ENCODE data around the gene ACAN.

The ACAN gene

GRCh38 chr15:88797663-88798339 lies 5.4 kb upstream of the ACAN start:
- H3K4me3 ChIP-seq (replicated peaks in 1 of 2; ENCODE audit: low read depth in 2 of 2, low read length in 2 of 2) = no peak overlapping the region
- TF ChIP-seq CTCF (IDR thresholded peaks at IDR 0.05; ENCODE audit: low read depth, low read length) = no peak

GRCh38 chr15:88799341-88799740 lies 3.9 kb upstream of the ACAN start:
- DNase-seq (ENCODE audit: low read depth in 2 of 2) = no peak
- no peak overlapping the region for H3K4me3 ChIP-seq (replicated peaks in 1 of 2; ENCODE audit: low read depth in 2 of 2, low read length in 2 of 2)
- no peak for TF ChIP-seq CTCF (IDR thresholded peaks at IDR 0.05; ENCODE audit: low read depth, low read length)

More at GRCh38 chr15:88797663-88798339, 5.4 kb upstream of the ACAN start:
- DNase-seq (ENCODE audit: low read depth in 2 of 2) = no peak

- no peak for TF ChIP-seq CTCF (IDR thresholded peaks at IDR 0.05; ENCODE audit: low read depth, low read length)
- H3K4me3 ChIP-seq (replicated peaks in 1 of 2; ENCODE audit: low read depth in 2 of 2, low read length in 2 of 2) = no peak overlapping the region
- peak; percentile 5 to 43 for DNase-seq (ENCODE audit: low read depth in 2 of 2)
These were observed 3.2 kb upstream of the ACAN start for GRCh38 chr15:88800026-88800425.

DNA sequence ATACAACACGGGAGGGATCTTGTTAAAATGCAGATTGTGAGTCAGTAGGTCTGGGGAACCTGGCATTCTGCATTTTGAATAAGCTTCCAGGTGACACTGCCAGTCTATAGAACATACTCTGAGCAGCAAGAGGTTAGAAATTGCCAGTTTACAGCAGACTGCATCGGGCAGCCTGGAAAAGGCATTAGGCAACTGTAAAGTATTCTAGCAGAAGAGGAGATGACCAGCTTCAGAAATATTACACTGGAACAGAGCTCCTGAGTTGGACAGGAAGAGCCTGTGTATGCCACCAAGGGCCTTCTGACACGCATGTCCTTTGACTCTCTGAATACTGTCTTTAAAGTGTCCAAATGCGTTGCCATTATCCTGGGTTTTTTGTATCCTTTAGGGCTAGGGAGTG lies 2.5 kb upstream of the ACAN start:
- TF ChIP-seq CTCF (IDR thresholded peaks at IDR 0.05; ENCODE audit: low read depth, low read length) = no peak
- no peak for DNase-seq (ENCODE audit: low read depth in 2 of 2)
- H3K4me3 ChIP-seq (replicated peaks in 1 of 2; ENCODE audit: low read depth in 2 of 2, low read length in 2 of 2) = no peak overlapping the region

DNA sequence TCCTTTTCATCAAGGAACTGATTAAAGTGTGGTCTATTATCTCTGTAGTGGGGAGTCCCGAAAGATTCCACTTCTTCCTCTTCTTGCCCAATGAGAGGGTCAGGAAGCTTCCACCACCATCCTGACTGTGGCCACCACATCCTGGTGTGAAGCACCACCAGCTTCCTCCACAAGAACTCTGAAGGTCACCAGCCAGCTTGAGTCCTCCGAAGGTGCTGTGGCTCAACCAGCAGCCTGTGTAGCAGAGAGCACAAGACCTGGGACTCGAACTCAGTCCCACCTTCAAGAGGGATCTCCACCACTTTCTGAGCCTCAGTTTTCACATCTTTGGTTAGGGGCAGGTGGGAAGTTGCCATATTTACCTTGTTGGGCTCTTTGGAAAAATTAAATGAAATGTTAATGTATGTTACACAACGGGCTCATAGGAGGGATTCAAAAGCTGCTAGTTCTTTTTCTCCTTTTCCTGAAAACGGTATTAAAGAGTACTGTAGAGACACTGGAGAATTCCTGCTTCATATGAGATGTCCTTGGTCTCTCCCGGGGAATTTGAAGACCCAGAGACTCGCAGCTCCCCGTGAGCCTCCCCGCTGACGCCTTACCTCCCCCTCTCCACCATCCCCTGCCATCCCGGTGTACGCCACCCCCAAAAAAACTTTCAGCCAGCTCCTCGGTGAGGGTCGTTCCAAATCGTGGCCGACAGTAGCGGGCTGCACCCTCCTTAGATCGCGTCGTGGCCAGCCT lies 816 bp upstream of the ACAN start:
- no peak overlapping the region for H3K4me3 ChIP-seq (replicated peaks in 1 of 2; ENCODE audit: low read depth in 2 of 2, low read length in 2 of 2)
- no peak for DNase-seq (ENCODE audit: low read depth in 2 of 2)
- TF ChIP-seq CTCF (IDR thresholded peaks at IDR 0.05; ENCODE audit: low read depth, low read length) = no peak

DNA sequence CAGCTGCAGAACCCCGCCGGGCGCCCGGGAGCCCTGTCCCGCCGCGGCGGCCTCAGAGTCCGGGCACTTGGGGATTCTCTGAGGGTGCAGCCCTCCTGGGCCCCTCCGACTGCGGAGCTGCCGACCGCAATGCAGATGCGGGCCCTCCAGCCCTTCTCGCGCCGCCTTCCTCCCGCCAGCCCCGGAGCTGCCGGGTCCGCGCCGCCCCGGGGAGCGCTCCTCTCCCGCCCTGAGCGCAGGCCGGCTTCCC lies 320 bp upstream of the ACAN start:
- H3K4me3 ChIP-seq (replicated peaks in 1 of 2; ENCODE audit: low read depth in 2 of 2, low read length in 2 of 2) = no peak overlapping the region
- DNase-seq (ENCODE audit: low read depth in 2 of 2) = no peak
- no peak for TF ChIP-seq CTCF (IDR thresholded peaks at IDR 0.05; ENCODE audit: low read depth, low read length)

DNA sequence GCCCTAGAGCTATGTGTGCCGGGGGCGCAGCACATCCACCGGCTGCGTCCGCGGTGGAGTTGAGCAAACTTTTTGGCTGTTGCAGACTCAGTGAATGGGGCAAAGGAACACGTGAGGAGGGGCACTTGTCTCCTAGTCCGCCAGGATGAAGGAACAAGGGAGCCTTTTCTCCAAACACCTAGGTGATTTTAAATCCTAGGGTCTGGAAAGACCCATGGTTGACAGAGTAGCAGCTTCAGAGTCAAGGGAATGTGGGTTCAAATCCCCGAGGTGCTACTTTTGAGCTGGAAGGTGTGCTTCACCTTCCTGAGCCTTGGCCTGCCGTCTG lies 648 bp downstream of the ACAN start:
- no peak overlapping the region for H3K4me3 ChIP-seq (replicated peaks in 1 of 2; ENCODE audit: low read depth in 2 of 2, low read length in 2 of 2)
- DNase-seq (ENCODE audit: low read depth in 2 of 2) = no peak
- TF ChIP-seq CTCF (IDR thresholded peaks at IDR 0.05; ENCODE audit: low read depth, low read length) = no peak
